OCI-LY1 (cell line): ENCODE measurements around the gene UQCR10.

Source experiments
- H2AFZ ChIP-seq: fragments of 200-600 bp; sonication (generic), shearing (Covaris generic); 2 replicates; pipeline ENCODE4 v1.6.0; 2014; ENCODE audit warnings: antibody characterized with exemption, mild to moderate bottlenecking, low read length
- H3F3A ChIP-seq: fragments of 200-600 bp; sonication (generic), shearing (Covaris generic); 2 replicates; pipeline ENCODE4 v1.6.0; 2014; ENCODE audit warnings: mild to moderate bottlenecking, antibody characterized with exemption, low read length, moderate library complexity; ENCODE audit not compliant: insufficient read depth
- H3K27ac ChIP-seq: fragments of 200-600 bp; sonication (generic); 2 replicates; pipeline ENCODE4 v1.5.1; 2014; ENCODE audit warnings: low read length, mixed run types, mild to moderate bottlenecking, low read depth; ENCODE audit not compliant: poor library complexity, severe bottlenecking
- H3K27me3 ChIP-seq: fragments of 200-600 bp; sonication (generic); 2 replicates; pipeline ENCODE4 v1.6.0; 2014; ENCODE audit warnings: antibody characterized with exemption, mild to moderate bottlenecking, low read length, moderate library complexity; ENCODE audit not compliant: insufficient read depth
- H3K36me3 ChIP-seq: fragments of 200-600 bp; sonication (generic); 2 replicates; pipeline ENCODE4 v1.6.1; 2014; ENCODE audit warnings: mild to moderate bottlenecking, antibody characterized with exemption, low read length, moderate library complexity, mixed read lengths; ENCODE audit not compliant: insufficient read depth
- H3K4me1 ChIP-seq: fragments of 200-600 bp; sonication (generic); 2 replicates; pipeline ENCODE4 v1.5.1; 2014; ENCODE audit warnings: mild to moderate bottlenecking, low read length, moderate library complexity; ENCODE audit not compliant: insufficient read depth, severe bottlenecking
- H3K4me2 ChIP-seq: fragments of 200-600 bp; sonication (generic), shearing (Covaris generic); 2 replicates; pipeline ENCODE4 v1.6.1; 2014; ENCODE audit warnings: low read length
- H3K4me3 ChIP-seq: fragments of 200-600 bp; sonication (generic); 2 replicates; pipeline ENCODE4 v1.5.1; 2014; ENCODE audit warnings: low read length, low read depth, mild to moderate bottlenecking, mixed read lengths; ENCODE audit not compliant: poor library complexity, severe bottlenecking
- H3K79me2 ChIP-seq: fragments of 200-600 bp; shearing (Covaris generic); 2 replicates; pipeline ENCODE4 v1.6.1; 2016; ENCODE audit warnings: mixed run types, low read length, mixed read lengths; ENCODE audit not compliant: insufficient read depth
- H3K9ac ChIP-seq: fragments of 200-600 bp; sonication (generic), shearing (Covaris generic); 2 replicates; pipeline ENCODE4 v1.6.1; 2014; ENCODE audit warnings: mild to moderate bottlenecking, low read length, mixed read lengths
- H3K9me2 ChIP-seq: fragments of 200-600 bp; sonication (generic), shearing (Covaris generic); 2 replicates; pipeline ENCODE4 v1.6.1; 2014; ENCODE audit warnings: low read depth, mild to moderate bottlenecking, low read length, mixed read lengths
- H3K9me3 ChIP-seq: fragments of 200-600 bp; shearing (Covaris generic); 2 replicates; pipeline ENCODE4 v1.6.1; 2014; ENCODE audit warnings: low read length, mixed read lengths
- H4K20me1 ChIP-seq: fragments of 200-600 bp; sonication (generic), shearing (Covaris generic); 2 replicates; pipeline ENCODE4 v1.6.0; 2016; ENCODE audit warnings: mild to moderate bottlenecking, low read length; ENCODE audit not compliant: insufficient read depth
- CTCF ChIP-seq: fragments of 200-600 bp; sonication (generic), shearing (Covaris generic); IDR thresholded peaks from 2 replicates; pipeline ENCODE4 v1.5.1; 2017; ENCODE audit warnings: mild to moderate bottlenecking, antibody characterized with exemption, low read length, moderate library complexity, mixed read lengths
- EZH2 ChIP-seq: fragments of 200-600 bp; sonication (generic), shearing (Covaris generic); IDR thresholded peaks from 2 replicates; pipeline ENCODE4 v1.8.0; 2017; ENCODE audit warnings: borderline replicate concordance, mixed run types, mild to moderate bottlenecking, antibody characterized with exemption, low read length, moderate library complexity, mixed read lengths

UQCR10 gene

GRCh38 chr22:29786031-29786430 lies 18.9 kb downstream of the UQCR10 start:
- Histone ChIP-seq H3K79me2 (no peaks in the 10 kb centered on the region), H3K36me3 (peaks cover 37% of the 10 kb centered on the region), H4K20me1 (no peaks in the 10 kb centered on the region), H3K9ac (no peak overlapping the region), H3K27me3 (no peaks in the 10 kb centered on the region), H3K4me2 (no peak overlapping the region), H3K27ac (no peak overlapping the region), H2AFZ (no peak overlapping the region), H3K4me1 (no peaks in the 10 kb centered on the region), H3K9me2 (no peaks in the 10 kb centered on the region), H3F3A (no peaks in the 10 kb centered on the region), H3K9me3 (no peaks in the 10 kb centered on the region), H3K4me3 (no peak overlapping the region)
- no peak for TF ChIP-seq EZH2
- no peak for TF ChIP-seq CTCF

- no peaks in the 10 kb centered on the region for H3K79me2 ChIP-seq
- TF ChIP-seq EZH2 (no peak), CTCF (no peak)
These were observed 20.3 kb downstream of the UQCR10 start for GRCh38 chr22:29787371-29787980.

GRCh38 chr22:29788339-29789279 lies 21.4 kb downstream of the UQCR10 start:
- Histone ChIP-seq H3K9ac (no peak overlapping the region), H3K79me2 (no peaks in the 10 kb centered on the region), H3F3A (no peaks in the 10 kb centered on the region), H4K20me1 (no peaks in the 10 kb centered on the region), H3K27me3 (no peaks in the 10 kb centered on the region), H3K36me3 (peaks cover 59% of the 10 kb centered on the region), H3K9me2 (no peaks in the 10 kb centered on the region), H3K4me2 (no peak overlapping the region), H3K4me3 (no peak overlapping the region), H2AFZ (no peak overlapping the region), H3K9me3 (no peaks in the 10 kb centered on the region), H3K4me1 (no peaks in the 10 kb centered on the region), H3K27ac (no peak overlapping the region)
- TF ChIP-seq EZH2, result no peak
- TF ChIP-seq CTCF, result no peak

More at GRCh38 chr22:29787371-29787980, 20.3 kb downstream of the UQCR10 start:
- H4K20me1 ChIP-seq, result no peaks in the 10 kb centered on the region
- H3K27me3 ChIP-seq, result no peaks in the 10 kb centered on the region
- H3K36me3 ChIP-seq, result peaks cover 48% of the 10 kb centered on the region
- no peak overlapping the region for H3K4me3 ChIP-seq
- no peak overlapping the region for H3K27ac ChIP-seq
- H3K4me2 ChIP-seq, result no peak overlapping the region
- no peaks in the 10 kb centered on the region for H3F3A ChIP-seq
- H3K4me1 ChIP-seq, result no peaks in the 10 kb centered on the region
- no peak overlapping the region for H3K9ac ChIP-seq
- H3K9me2 ChIP-seq, result no peaks in the 10 kb centered on the region
- no peaks in the 10 kb centered on the region for H3K9me3 ChIP-seq
- H2AFZ ChIP-seq, result no peak overlapping the region
